ENCODE results near the gene ATOH8. TPM values are rescaled to one million over a fixed set of nuclear protein-coding genes. Genes with fewer than 3 reads are reported as not detected.

The ATOH8 gene
- total RNA-seq, 1 experiment from 2014 or later: 0.20 TPM

- H4K8ac ChIP-seq (replicated peaks; ENCODE audit: insufficient read length, low read depth, low read length): no peak overlapping the region
- H3K79me1 ChIP-seq (ENCODE audit: insufficient read depth, low read depth, low read length, poor library complexity, severe bottlenecking): no peaks in the 10 kb centered on the region
- H3K9me3 ChIP-seq (ENCODE audit: control insufficient read depth, low read depth, low read length): no peaks in the 10 kb centered on the region
- no peak overlapping the region for H3K56ac ChIP-seq (ENCODE audit: insufficient read length, low read depth, low read length)
- no peak overlapping the region for H2AFZ ChIP-seq (ENCODE audit: low read length)
- H3K23ac ChIP-seq (ENCODE audit: insufficient read length, low read depth, low read length): no peak overlapping the region
- H2BK20ac ChIP-seq (ENCODE audit: low read depth, low read length, poor library complexity, severe bottlenecking): no peak overlapping the region
- no peaks in the 10 kb centered on the region for H3K79me2 ChIP-seq (ENCODE audit: insufficient read depth, low read length)
- Mint-ChIP-seq H3K27ac (no peak overlapping the region), H3K4me3 (no peak overlapping the region), H3K36me3 (ENCODE audit: insufficient read depth in 1 of 3, low read depth in 3 of 3) (no peaks in the 10 kb centered on the region), H3K4me1 (peaks cover 4 to 8% of the 10 kb centered on the region in 2 experiments; a peak in 3 of 4 replicates), H3K27me3 (ENCODE audit: low read depth) (peaks cover 21% of the 10 kb centered on the region), H3K9me3 (no peaks in the 10 kb centered on the region)
- no peaks in the 10 kb centered on the region for H3K23me2 ChIP-seq (ENCODE audit: insufficient read length, low read depth, low read length, poor library complexity, severe bottlenecking)
- H4K91ac ChIP-seq (ENCODE audit: insufficient read length, low read depth, low read length): no peak overlapping the region
- H4K20me1 ChIP-seq (ENCODE audit: control insufficient read depth, insufficient read depth, insufficient read length): no peaks in the 10 kb centered on the region
- no peak overlapping the region for H2BK5ac ChIP-seq (ENCODE audit: insufficient read length, low read length)
- H3K4me1 ChIP-seq (ENCODE audit: insufficient read depth, low read length): no peaks in the 10 kb centered on the region
- no peak overlapping the region for H3T11ph ChIP-seq (ENCODE audit: low read length)
- no peak overlapping the region for H2BK120ac ChIP-seq (ENCODE audit: low read depth, low read length, poor library complexity, severe bottlenecking)
- no peak overlapping the region for H3K4me2 ChIP-seq (ENCODE audit: insufficient read depth, insufficient read length, low read length)
- H3K27ac ChIP-seq (ENCODE audit: insufficient read length, low read depth, low read length): no peak overlapping the region
- no peak overlapping the region for H2AK5ac ChIP-seq (ENCODE audit: insufficient read length, low read length)
- no peak overlapping the region for H2BK15ac ChIP-seq (ENCODE audit: low read depth, low read length)
- no CpG with 5 or more reads among the region's 8 CpGs for WGBS (ENCODE audit: extremely low coverage, insufficient read length, low lambda C conversion rate)
- H2BK12ac ChIP-seq (ENCODE audit: insufficient read length, low read depth, low read length): no peak overlapping the region
- no peak for DNase-seq
- H4K5ac ChIP-seq (ENCODE audit: insufficient read length, low read depth, low read length): no peak overlapping the region
- H3K14ac ChIP-seq (ENCODE audit: insufficient read depth, low read length): no peak overlapping the region; the same call in 1 of the 2 replicates
- no peak overlapping the region for H3K9ac ChIP-seq (ENCODE audit: extremely low read depth, insufficient read length, low read length)
- H3K18ac ChIP-seq (ENCODE audit: insufficient read length, low read depth, low read length): no peak overlapping the region
- no peak for TF ChIP-seq CTCF (conservative IDR thresholded peaks at IDR 0.05)
- no peak overlapping the region for H3K4ac ChIP-seq (ENCODE audit: low read depth, low read length)
- no peaks in the 10 kb centered on the region; the same call in 1 of the 2 replicates for H3K27me3 ChIP-seq (ENCODE audit: insufficient read depth, low read length)
Measured at GRCh38 chr2:85792783-85793441, 39.1 kb downstream of the ATOH8 start.
